H1 (cell line): ENCODE results near the gene ALG6. TPM values are rescaled to one million over a fixed set of nuclear protein-coding genes. Genes with fewer than 3 reads are reported as not detected.
"Not testable (repeated sequence)": the region's sequence is repeated elsewhere in the genome, so short reads cannot be mapped to it uniquely, and the experiment has no call there.

Experiments
- CTCF ChIA-PET: fragments of 300-600 bp; sonication (Branson Sonifier 250); formaldehyde crosslinking; loops from one replicate; lab custom pipeline; 2021; ENCODE audit not compliant: partially characterized antibody; lab: Charles Lee
- POLR2A ChIA-PET: fragments of 300-600 bp; sonication (Branson Sonifier 250); formaldehyde crosslinking; loops from one replicate; lab custom pipeline; 2021; ENCODE audit warnings: inconsistent platforms; ENCODE audit not compliant: partially characterized antibody; lab: Charles Lee
- DNase-seq, 2 experiments: peaks; one replicate each; pipeline versions ENCODE4 v3.0.0 to v3.0.0-alpha.2; 2010 to 2022; ENCODE audit warnings: low spot score in 2 of 2, low read depth in 1 of 2, mixed read lengths in 1 of 2
- FAIRE-seq: peaks from 2 replicates; lab custom pipeline; 2011; peaks lifted over from hg19 to GRCh38; lab: Jason Lieb, UNC
- H2AFZ ChIP-seq: 2 replicates; pipeline ENCODE4 v1.8.1; 2012; ENCODE audit warnings: low read length, inconsistent platforms
- H2AK5ac ChIP-seq: 2 replicates; pipeline ENCODE4 v1.6.1; 2013; ENCODE audit warnings: low read depth, low read length
- H2BK120ac ChIP-seq: replicated peaks from 2 replicates; pipeline ENCODE3; 2013; ENCODE audit warnings: low read depth, low read length, inconsistent platforms
- H2BK12ac ChIP-seq: 2 replicates; pipeline ENCODE4 v1.6.1; 2013; ENCODE audit warnings: low read depth, low read length
- H2BK15ac ChIP-seq: 2 replicates; pipeline ENCODE4 v1.6.1; 2013; ENCODE audit warnings: low read length
- H2BK20ac ChIP-seq: 2 replicates; pipeline ENCODE4 v1.6.1; 2013; ENCODE audit warnings: low read length
- H2BK5ac ChIP-seq: 2 replicates; pipeline ENCODE4 v1.6.1; 2013; ENCODE audit warnings: low read depth, low read length
- H3K14ac ChIP-seq: 2 replicates; pipeline ENCODE4 v1.6.1; 2013; ENCODE audit warnings: inconsistent platforms; ENCODE audit not compliant: insufficient read length
- H3K18ac ChIP-seq: 2 replicates; pipeline ENCODE4 v1.6.1; 2013; ENCODE audit warnings: low read length; ENCODE audit errors: extremely low read depth
- H3K23ac ChIP-seq: 2 replicates; pipeline ENCODE4 v1.6.1; 2013; ENCODE audit warnings: inconsistent platforms; ENCODE audit not compliant: insufficient read length
- H3K23me2 ChIP-seq: 2 replicates; pipeline ENCODE4 v1.6.1; 2013; ENCODE audit warnings: low read depth, low read length
- H3K27ac ChIP-seq: 2 replicates; pipeline ENCODE4 v1.6.1; 2011; ENCODE audit warnings: low read depth, low read length, inconsistent platforms
- H3K27me3 ChIP-seq, 4 experiments: replicated peaks in 1 of 4; 1 replicate in 1 of 4; 2 replicates in 3 of 4; pipeline versions ENCODE4 v1.6.1 to v1.8.1; 2011 to 2013; ENCODE audit warnings: low read length in 3 of 4, mild to moderate bottlenecking in 3 of 4, inconsistent platforms in 2 of 4, mixed read lengths in 2 of 4, moderate library complexity in 1 of 4; ENCODE audit not compliant: control insufficient read depth in 3 of 4, insufficient read depth in 3 of 4; ENCODE audit errors: extremely low read depth in 1 of 4
- H3K36me3 ChIP-seq, 4 experiments: 2 replicates each; pipeline versions ENCODE4 v1.6.1 to v1.8.1; 2011 to 2013; ENCODE audit warnings: mild to moderate bottlenecking in 4 of 4, low read length in 3 of 4, moderate library complexity in 2 of 4, control low read depth in 1 of 4, inconsistent platforms in 1 of 4; ENCODE audit not compliant: insufficient read depth in 4 of 4, control insufficient read depth in 2 of 4
- H3K4ac ChIP-seq: replicated peaks from 2 replicates; pipeline ENCODE3; 2013; ENCODE audit warnings: low read length, low read depth, mixed read lengths, inconsistent platforms; ENCODE audit not compliant: insufficient read length
- H3K4me1 ChIP-seq, 4 experiments: replicated peaks in 1 of 4; 1 replicate in 1 of 4; 2 replicates in 3 of 4; pipeline versions ENCODE4 v1.6.1 to v1.8.1; 2011 to 2013; ENCODE audit warnings: low read length in 3 of 4, inconsistent platforms in 2 of 4, mixed read lengths in 1 of 4; ENCODE audit not compliant: insufficient read depth in 4 of 4, control insufficient read depth in 3 of 4
- H3K4me2 ChIP-seq, 2 experiments: 2 replicates each; pipeline versions ENCODE4 v1.6.1 to v1.8.1; 2011 to 2013; ENCODE audit warnings: low read depth in 2 of 2, low read length in 2 of 2, control low read depth in 1 of 2, inconsistent platforms in 1 of 2, mild to moderate bottlenecking in 1 of 2; ENCODE audit not compliant: insufficient read depth in 1 of 2
- H3K4me3 ChIP-seq, 4 experiments: fragments of 200-600, 300-600 bp in 1 of 4; sonication (generic), shearing (Covaris generic), sonication (Bioruptor Twin) in 1 of 4; 2 replicates each; pipeline versions ENCODE4 v1.5.1 to v1.8.1; 2011 to 2016; ENCODE audit warnings: low read length in 4 of 4, low read depth in 3 of 4, control low read depth in 2 of 4, inconsistent platforms in 2 of 4, mild to moderate bottlenecking in 2 of 4, mixed read lengths in 1 of 4, moderate library complexity in 1 of 4; ENCODE audit not compliant: insufficient read depth in 2 of 4; ENCODE audit errors: extremely low read depth in 1 of 4
- H3K56ac ChIP-seq: replicated peaks from 2 replicates; pipeline ENCODE3; 2013; ENCODE audit warnings: low read depth, mild to moderate bottlenecking, mixed read lengths, low read length, inconsistent platforms; ENCODE audit not compliant: insufficient read length
- H3K79me1 ChIP-seq: 2 replicates; pipeline ENCODE4 v1.6.1; 2013; ENCODE audit warnings: low read depth, low read length, control low read depth
- H3K79me2 ChIP-seq, 2 experiments: 2 replicates each; pipeline versions ENCODE4 v1.6.1 to v1.8.1; 2012 to 2013; ENCODE audit warnings: low read length in 2 of 2, mild to moderate bottlenecking in 2 of 2, inconsistent platforms in 1 of 2; ENCODE audit not compliant: insufficient read depth in 2 of 2, control insufficient read depth in 1 of 2
- H3K9ac ChIP-seq, 4 experiments: replicated peaks in 1 of 4; 1 replicate in 1 of 4; 2 replicates in 3 of 4; pipeline versions ENCODE4 v1.6.1 to v1.8.1; 2011 to 2013; ENCODE audit warnings: low read depth in 3 of 4, low read length in 3 of 4, control low read depth in 2 of 4, mild to moderate bottlenecking in 2 of 4, moderate library complexity in 2 of 4, inconsistent platforms in 1 of 4; ENCODE audit errors: extremely low read depth in 1 of 4
- H3K9me3 ChIP-seq, 2 experiments: 2 replicates each; pipeline versions ENCODE4 v1.6.1 to v1.8.1; 2012 to 2013; ENCODE audit warnings: mild to moderate bottlenecking in 2 of 2, moderate library complexity in 2 of 2, control low read depth in 1 of 2, inconsistent platforms in 1 of 2, low read depth in 1 of 2, low read length in 1 of 2, mixed read lengths in 1 of 2; ENCODE audit not compliant: insufficient read depth in 2 of 2
- H4K20me1 ChIP-seq, 2 experiments: replicated peaks in 1 of 2; 2 replicates each; pipeline versions ENCODE3 to v1.8.1; 2011 to 2013; ENCODE audit warnings: inconsistent platforms in 2 of 2, low read length in 2 of 2, mild to moderate bottlenecking in 1 of 2; ENCODE audit not compliant: insufficient read depth in 2 of 2, control insufficient read depth in 1 of 2
- H4K5ac ChIP-seq: 2 replicates; pipeline ENCODE4 v1.6.1; 2013; ENCODE audit warnings: low read length, low read depth, mixed read lengths, inconsistent platforms; ENCODE audit not compliant: insufficient read length
- H4K8ac ChIP-seq: 2 replicates; pipeline ENCODE4 v1.8.0; 2013; ENCODE audit warnings: mild to moderate bottlenecking, moderate library complexity, low read length, inconsistent platforms; ENCODE audit not compliant: insufficient read depth; ENCODE audit errors: extremely low read depth
- H4K91ac ChIP-seq: replicated peaks from 2 replicates; pipeline ENCODE3; 2013; ENCODE audit warnings: low read length, mixed read lengths, inconsistent platforms; ENCODE audit not compliant: insufficient read length
- WGBS, 2 experiments: shearing (Covaris generic) in 1 of 2; methylation state at CpG; one replicate each; pipeline versions ENCODE4 v1.1.6 to v1.1.7; 2013 to 2015; ENCODE audit warnings: low lambda C conversion rate in 2 of 2, mixed read lengths in 2 of 2, inconsistent platforms in 1 of 2, low coverage in 1 of 2, missing lambda C conversion rate in 1 of 2; ENCODE audit not compliant: insufficient replicate concordance in 2 of 2, insufficient coverage in 1 of 2, insufficient read length in 1 of 2; ENCODE audit errors: extremely low coverage in 1 of 2, missing lambda C conversion rate in 1 of 2; 5-methylcytosine and 5-hydroxymethylcytosine counted together
- polyA plus RNA-seq, 7 experiments: library from polyadenylated mRNA; depleted of rRNA in 3 of 7; stranded (reverse) in 5 of 7; unstranded in 2 of 7; fragments of >200 nt in 5 of 7; fragments of 200-250 nt in 2 of 7; gene quantifications; 1 replicate in 5 of 7; 2 replicates in 1 of 7; 4 replicates in 1 of 7; pipeline versions ENCODE4 v1.2.1 to v1.2.3, GENCODE V29; 2011 to 2013; ENCODE audit warnings: missing spikeins in 2 of 7, mixed read lengths in 2 of 7
- total RNA-seq: library from RNA; stranded (reverse); fragmentation: NEBNext Ultra II Directional; extraction: Animal tissue kit (Norgen Biotek cat#: 25700); gene quantifications from 2 replicates; pipeline ENCODE4 v1.2.1, GENCODE V29; 2021

The ALG6 gene
- total and polyA plus RNA-seq, 2 of the 8 experiments (the other 6 are each of a cell fraction or from before 2014, with no cell fraction given) = 17.8 to 26.8 TPM

- H3K14ac ChIP-seq, H3K4me1 ChIP-seq, H3K79me2 ChIP-seq, H4K8ac ChIP-seq, H3K4me2 ChIP-seq, H2AFZ ChIP-seq, H4K5ac ChIP-seq, FAIRE-seq, H3K9ac ChIP-seq, H3K23ac ChIP-seq, H2BK12ac ChIP-seq, H3K4me3 ChIP-seq, H4K20me1 ChIP-seq, H3K79me1 ChIP-seq, H2BK15ac ChIP-seq, H3K36me3 ChIP-seq, H3K4ac ChIP-seq, H3K27me3 ChIP-seq, H3K18ac ChIP-seq, H3K56ac ChIP-seq, H2BK5ac ChIP-seq, H2BK20ac ChIP-seq, H4K91ac ChIP-seq, H2AK5ac ChIP-seq, H3K23me2 ChIP-seq, H2BK120ac ChIP-seq, H3K27ac ChIP-seq, DNase-seq: not testable (repeated sequence)
- WGBS, 2 experiments = 91% methylated on average over 5 of the region's 5 CpGs; no CpG with 5 or more reads in 1 of the 2 experiments
- POLR2A ChIA-PET = interaction anchor here (0.6 kb wide), 1 partner anchor 12 kb away, joined by 3 read pairs; no protein-coding TSS in a partner anchor
- H3K9me3 ChIP-seq = peaks cover 7 to 20% of the 10 kb centered on the region in 2 experiments
- CTCF ChIA-PET = interaction anchor here (0.6 to 1.2 kb wide), 4 partner anchors 69 to 148 kb away, joined by 3 read pairs; no protein-coding TSS in a partner anchor
These were observed 101.3 kb downstream of the ALG6 start for GRCh38 chr1:63468683-63469082.
